Stimulated activated memory B cell treated with anti-CD40 and anti-IgM and Interleukin-4, amounts not matched to agents 10 μg/mL and 1 μg/mL and 100 μg/mL, for 72 hours (primary cell): ENCODE measurements around the gene SEC24B.
A peak's percentile ranks its signal among the peaks of the same experiment; 100 is the strongest.
"Not testable (repeated sequence)": the region's sequence is repeated elsewhere in the genome, so short reads cannot be mapped to it uniquely, and the experiment has no call there.

Source experiments
- ATAC-seq: fragments of 150-1000 bp; cut with Tn5 transposase; 2 replicates; pipeline ENCODE4 v1.10.0; 2021
- H3K27ac Mint-ChIP-seq: one replicate; pipeline ENCODE4 v1.8.0; 2022; ENCODE audit warnings: mild to moderate bottlenecking, mixed read lengths
- H3K27me3 Mint-ChIP-seq: one replicate; pipeline ENCODE4 v1.8.0; 2022; ENCODE audit warnings: mixed read lengths
- H3K36me3 Mint-ChIP-seq: one replicate; pipeline ENCODE4 v1.8.0; 2022; ENCODE audit warnings: mixed read lengths
- H3K4me1 Mint-ChIP-seq: one replicate; pipeline ENCODE4 v1.8.0; 2022; ENCODE audit warnings: mixed read lengths
- H3K4me3 Mint-ChIP-seq: one replicate; pipeline ENCODE4 v1.8.0; 2022; ENCODE audit warnings: mild to moderate bottlenecking, moderate library complexity, mixed read lengths
- H3K9me3 Mint-ChIP-seq: one replicate; pipeline ENCODE4 v1.8.0; 2022; ENCODE audit warnings: mixed read lengths

SEC24B gene

GRCh38 chr4:109513368-109513767 lies 79.8 kb downstream of the SEC24B start:
- H3K9me3 Mint-ChIP-seq, H3K27ac Mint-ChIP-seq, H3K4me3 Mint-ChIP-seq, H3K27me3 Mint-ChIP-seq, ATAC-seq, H3K4me1 Mint-ChIP-seq: not testable (repeated sequence)
- H3K36me3 Mint-ChIP-seq, result peaks cover 57% of the 10 kb centered on the region

- ATAC-seq, result no peak
- Mint-ChIP-seq H3K27me3 (no peaks in the 10 kb centered on the region), H3K4me3 (no peak overlapping the region), H3K36me3 (peaks cover 40% of the 10 kb centered on the region), H3K27ac (no peak overlapping the region), H3K9me3 (no peaks in the 10 kb centered on the region), H3K4me1 (no peaks in the 10 kb centered on the region)
These were observed 98.6 kb downstream of the SEC24B start for GRCh38 chr4:109532182-109532581.

GRCh38 chr4:109545401-109545800 lies 111.8 kb downstream of the SEC24B start:
- H3K4me3 Mint-ChIP-seq, result no peak overlapping the region
- peaks cover 47% of the 10 kb centered on the region for H3K36me3 Mint-ChIP-seq
- no peak overlapping the region for H3K27ac Mint-ChIP-seq
- H3K9me3 Mint-ChIP-seq, result no peaks in the 10 kb centered on the region
- H3K4me1 Mint-ChIP-seq, result peaks cover 16% of the 10 kb centered on the region
- no peaks in the 10 kb centered on the region for H3K27me3 Mint-ChIP-seq
- no peak for ATAC-seq

- no peak for ATAC-seq
- Mint-ChIP-seq H3K27ac (no peak overlapping the region), H3K36me3 (peaks cover 38% of the 10 kb centered on the region), H3K4me1 (peaks cover 16% of the 10 kb centered on the region), H3K9me3 (no peaks in the 10 kb centered on the region), H3K4me3 (no peak overlapping the region), H3K27me3 (no peaks in the 10 kb centered on the region)
These were observed 113.8 kb downstream of the SEC24B start for GRCh38 chr4:109547394-109547793.

- ATAC-seq, result no peak
- Mint-ChIP-seq H3K36me3 (peaks cover 34% of the 10 kb centered on the region), H3K9me3 (no peaks in the 10 kb centered on the region), H3K27ac (peak overlapping the region; percentile 43), H3K4me3 (no peak overlapping the region), H3K4me1 (peaks cover 16% of the 10 kb centered on the region), H3K27me3 (no peaks in the 10 kb centered on the region)
These were observed 115.0 kb downstream of the SEC24B start for GRCh38 chr4:109548655-109549054.

GRCh38 chr4:109552237-109552636 lies 118.6 kb downstream of the SEC24B start:
- H3K9me3 Mint-ChIP-seq, result no peaks in the 10 kb centered on the region
- H3K36me3 Mint-ChIP-seq, result peaks cover 23% of the 10 kb centered on the region
- no peak for ATAC-seq
- no peaks in the 10 kb centered on the region for H3K27me3 Mint-ChIP-seq
- peaks cover 16% of the 10 kb centered on the region for H3K4me1 Mint-ChIP-seq
- no peak overlapping the region for H3K4me3 Mint-ChIP-seq
- no peak overlapping the region for H3K27ac Mint-ChIP-seq

- no peaks in the 10 kb centered on the region for H3K9me3 Mint-ChIP-seq
- H3K27me3 Mint-ChIP-seq, result no peaks in the 10 kb centered on the region
- H3K27ac Mint-ChIP-seq, result no peak overlapping the region
- no peak for ATAC-seq
- peaks cover 17% of the 10 kb centered on the region for H3K36me3 Mint-ChIP-seq
- no peak overlapping the region for H3K4me3 Mint-ChIP-seq
- peaks cover 8% of the 10 kb centered on the region for H3K4me1 Mint-ChIP-seq
These were observed 119.5 kb downstream of the SEC24B start for GRCh38 chr4:109553130-109553529.

GRCh38 chr4:109554971-109555370 lies 121.4 kb downstream of the SEC24B start:
- Mint-ChIP-seq H3K9me3 (no peaks in the 10 kb centered on the region), H3K36me3 (peaks cover 10% of the 10 kb centered on the region), H3K4me3 (no peak overlapping the region), H3K27me3 (no peaks in the 10 kb centered on the region), H3K27ac (peak overlapping the region; percentile 53), H3K4me1 (no peaks in the 10 kb centered on the region)
- no peak for ATAC-seq

GRCh38 chr4:109557433-109557832 lies 123.8 kb downstream of the SEC24B start:
- peaks cover 5% of the 10 kb centered on the region for H3K4me1 Mint-ChIP-seq

GRCh38 chr4:109558095-109558494 lies 124.5 kb downstream of the SEC24B start:
- H3K4me3 Mint-ChIP-seq, result not testable (repeated sequence)
- H3K27ac Mint-ChIP-seq, result peak overlapping the region; percentile 90

More at GRCh38 chr4:109557433-109557832, 123.8 kb downstream of the SEC24B start:
- H3K9me3 Mint-ChIP-seq, result no peaks in the 10 kb centered on the region
- H3K4me3 Mint-ChIP-seq, result no peak overlapping the region
- no peak for ATAC-seq
- no peaks in the 10 kb centered on the region for H3K27me3 Mint-ChIP-seq
- no peak overlapping the region for H3K27ac Mint-ChIP-seq
- H3K36me3 Mint-ChIP-seq, result peaks cover 10% of the 10 kb centered on the region

GRCh38 chr4:109559625-109559982 lies 126.0 kb downstream of the SEC24B start:
- Mint-ChIP-seq H3K9me3 (no peaks in the 10 kb centered on the region), H3K27me3 (no peaks in the 10 kb centered on the region), H3K4me3 (peak overlapping the region; percentile 89), H3K36me3 (no peaks in the 10 kb centered on the region), H3K27ac (peak overlapping the region; percentile 90), H3K4me1 (peaks cover 12% of the 10 kb centered on the region)
- ATAC-seq, result peak; percentile 56

More at GRCh38 chr4:109558095-109558494, 124.5 kb downstream of the SEC24B start:
- not testable (repeated sequence) for H3K36me3 Mint-ChIP-seq, H3K9me3 Mint-ChIP-seq, H3K27me3 Mint-ChIP-seq, ATAC-seq, H3K4me1 Mint-ChIP-seq

GRCh38 chr4:109559983-109560686 lies 126.5 kb downstream of the SEC24B start, which contains the start of gene MCUB:
MCUB (plus strand) TSS chr4:109560246; CDS start chr4:109560338, 92 bp downstream.
- Mint-ChIP-seq H3K9me3 (no peaks in the 10 kb centered on the region), H3K4me1 (peaks cover 15% of the 10 kb centered on the region), H3K27ac (peak within 1 kb of the TSS; percentile 90), H3K4me3 (peak within 1 kb of the TSS; percentile 89), H3K36me3 (no peaks in the 10 kb centered on the region), H3K27me3 (no peaks in the 10 kb centered on the region)
- peak; percentile 97 for ATAC-seq

- peak; percentile 80 for ATAC-seq
- peak overlapping the region; percentile 90 for H3K27ac Mint-ChIP-seq
- H3K9me3 Mint-ChIP-seq, result no peaks in the 10 kb centered on the region
- peaks cover 15% of the 10 kb centered on the region for H3K4me1 Mint-ChIP-seq
- peak overlapping the region; percentile 89 for H3K4me3 Mint-ChIP-seq
- H3K36me3 Mint-ChIP-seq, result no peaks in the 10 kb centered on the region
- H3K27me3 Mint-ChIP-seq, result no peaks in the 10 kb centered on the region
These were observed 127.3 kb downstream of the SEC24B start for GRCh38 chr4:109560687-109561461.

GRCh38 chr4:109562457-109563239 lies 129.0 kb downstream of the SEC24B start:
- H3K4me3 Mint-ChIP-seq, result no peak overlapping the region
- no peak overlapping the region for H3K27ac Mint-ChIP-seq
- H3K27me3 Mint-ChIP-seq, result no peaks in the 10 kb centered on the region
- no peaks in the 10 kb centered on the region for H3K36me3 Mint-ChIP-seq
- ATAC-seq, result no peak
- no peaks in the 10 kb centered on the region for H3K9me3 Mint-ChIP-seq
- peaks cover 15% of the 10 kb centered on the region for H3K4me1 Mint-ChIP-seq

- peaks cover 29% of the 10 kb centered on the region for H3K36me3 Mint-ChIP-seq
- no peak overlapping the region for H3K4me3 Mint-ChIP-seq
- H3K27me3 Mint-ChIP-seq, result no peaks in the 10 kb centered on the region
- peaks cover 3% of the 10 kb centered on the region for H3K9me3 Mint-ChIP-seq
- ATAC-seq, result no peak
- peaks cover 38% of the 10 kb centered on the region for H3K4me1 Mint-ChIP-seq
- H3K27ac Mint-ChIP-seq, result no peak overlapping the region
These were observed 137.9 kb downstream of the SEC24B start for GRCh38 chr4:109571494-109571893.
